Measurements from ENCODE around the gene TNPO2. TPM values are rescaled to one million over a fixed set of nuclear protein-coding genes. Genes with fewer than 3 reads are reported as not detected.

TNPO2 gene
- total and polyA plus RNA-seq, 2 of the 13 experiments (the other 11 are each of a cell fraction or from before 2014, with no cell fraction given): 31.7 to 61.0 TPM

GRCh38 chr19:12669270-12670158 lies 54.2 kb downstream of the TNPO2 start (continued):
- TF ChIP-seq MXD3 (CRISPR knock-in tag; IDR thresholded peaks at IDR 0.05) (peak; percentile 61), HDAC6 (IDR thresholded peaks at IDR 0.05; ENCODE audit: low read depth, low read length) (no peak), RELA (CRISPR knock-in tag; IDR thresholded peaks at IDR 0.05) (no peak), ATF7 (IDR thresholded peaks at IDR 0.05) (no peak), ATF7 (CRISPR knock-in tag; IDR thresholded peaks at IDR 0.05) (0 out of 2 replicates have a peak, but pooled peaks have one; percentile 16), ZNF841 (CRISPR knock-in tag; IDR thresholded peaks at IDR 0.05; ENCODE audit: borderline replicate concordance) (0 out of 2 replicates have a peak, but pooled peaks have one; percentile 9), ZNF674 (CRISPR knock-in tag; IDR thresholded peaks at IDR 0.05; ENCODE audit: low read depth) (no peak), ZNF740 (CRISPR knock-in tag; IDR thresholded peaks at IDR 0.05) (no peak), ZNF274 (CRISPR knock-in tag; IDR thresholded peaks at IDR 0.05) (no peak; the same call in 1 of the 2 replicates), ATF5 (CRISPR knock-in tag; IDR thresholded peaks at IDR 0.05; ENCODE audit: low read depth) (no peak), ZNF576 (CRISPR knock-in tag; IDR thresholded peaks at IDR 0.05) (0 out of 2 replicates have a peak, but pooled peaks have one; percentile 44), KMT2A (CRISPR knock-in tag; IDR thresholded peaks at IDR 0.05) (peak; percentile 81), MXI1 (IDR thresholded peaks at IDR 0.05; ENCODE audit: borderline replicate concordance, low read depth, low read length) (peak; percentile 81), ZBTB14 (CRISPR knock-in tag; IDR thresholded peaks at IDR 0.05) (no peak), ZSCAN29 (CRISPR knock-in tag; conservative IDR thresholded peaks at IDR 0.05) (no peak), AFF4 (CRISPR knock-in tag; IDR thresholded peaks at IDR 0.05) (no peak), U2AF1 (optimal IDR thresholded peaks at IDR 0.05; ENCODE audit: low read depth, low read length) (peak; percentile 33), SP140L (CRISPR knock-in tag; IDR thresholded peaks at IDR 0.05; ENCODE audit: borderline replicate concordance) (no peak), ETV5 (CRISPR knock-in tag; IDR thresholded peaks at IDR 0.05; ENCODE audit: borderline replicate concordance) (no peak), ZNF496 (CRISPR knock-in tag; IDR thresholded peaks at IDR 0.05; ENCODE audit: insufficient replicate concordance) (no peak), ZFP1 (CRISPR knock-in tag; IDR thresholded peaks at IDR 0.05) (no peak), ZFY (CRISPR knock-in tag; IDR thresholded peaks at IDR 0.05) (peak; percentile 92), YY1 (IDR thresholded peaks at IDR 0.05; ENCODE audit: insufficient read depth, insufficient replicate concordance, low read depth, low read length) (peak; percentile 85)
